ENCODE measurements around the gene PDZD2. TPM values are rescaled to one million over a fixed set of nuclear protein-coding genes. Genes with fewer than 3 reads are reported as not detected.

The PDZD2 gene
- total RNA-seq, 4 donors from 2014 or later = 13.7 to 26.7 (median 24.1) TPM

GRCh38 chr5:32022638-32023037, 383.7 kb downstream of the PDZD2 start:
- no peaks in the 10 kb centered on the region for H3K9me3 ChIP-seq
- DNase-seq = no peak
- intact Hi-C loops (cut with DNase I) = no loop called here
- H3K4me3 ChIP-seq = no peak overlapping the region
- H3K4me1 ChIP-seq = peaks cover 8 to 54% (median 22%) of the 10 kb centered on the region in 3 donors
- no peak for TF ChIP-seq POLR2A (IDR thresholded peaks at IDR 0.05)
- TF ChIP-seq CTCF (IDR thresholded peaks at IDR 0.05) = no peak
- no peaks in the 10 kb centered on the region for H3K36me3 ChIP-seq
- H3K27ac ChIP-seq = no peak overlapping the region
- no peaks in the 10 kb centered on the region for H3K27me3 ChIP-seq
- WGBS, 2 donors = 81% methylated on average over 2 of the region's 2 CpGs; no CpG with 5 or more reads in 1 of the 2 donors

GRCh38 chr5:32023816-32024215, 384.9 kb downstream of the PDZD2 start:
- 83 to 85% methylated on average over 7 to 8 of the region's 8 CpGs for WGBS, 2 donors
- no peaks in the 10 kb centered on the region for H3K36me3 ChIP-seq
- H3K4me1 ChIP-seq = peaks cover 7 to 54% (median 21%) of the 10 kb centered on the region in 3 donors
- TF ChIP-seq CTCF (IDR thresholded peaks at IDR 0.05) (no peak), POLR2A (IDR thresholded peaks at IDR 0.05) (no peak)
- no peak overlapping the region for H3K27ac ChIP-seq
- no peak overlapping the region for H3K4me3 ChIP-seq
- no peaks in the 10 kb centered on the region for H3K9me3 ChIP-seq
- no peak for DNase-seq
- intact Hi-C loops (cut with DNase I) = no loop called here
- no peaks in the 10 kb centered on the region for H3K27me3 ChIP-seq

- Histone ChIP-seq H3K4me1 (peaks cover 9 to 54% (median 23%) of the 10 kb centered on the region in 3 donors), H3K4me3 (no peak overlapping the region), H3K36me3 (no peaks in the 10 kb centered on the region), H3K27ac (no peak overlapping the region), H3K9me3 (no peaks in the 10 kb centered on the region), H3K27me3 (no peaks in the 10 kb centered on the region)
- no peak for TF ChIP-seq POLR2A (IDR thresholded peaks at IDR 0.05)
- no peak for TF ChIP-seq CTCF (IDR thresholded peaks at IDR 0.05)
- WGBS, 2 donors = 73 to 76% methylated on average over 2 of the region's 2 CpGs
- DNase-seq = no peak
- intact Hi-C loops (cut with DNase I) = no loop called here
Observed at GRCh38 chr5:32024751-32025150, 385.8 kb downstream of the PDZD2 start.

GRCh38 chr5:32027093-32027716, 388.3 kb downstream of the PDZD2 start:
- DNase-seq = no peak
- 46 to 66% methylated on average over 11 to 14 of the region's 14 CpGs for WGBS, 2 donors
- H3K36me3 ChIP-seq = no peaks in the 10 kb centered on the region
- H3K4me3 ChIP-seq = peak overlapping the region in 1 of 4 donors; percentile 4
- H3K27ac ChIP-seq = peak overlapping the region; percentile 46 to 82 (median 54)
- TF ChIP-seq CTCF (IDR thresholded peaks at IDR 0.05) (no peak), POLR2A (IDR thresholded peaks at IDR 0.05) (no peak)
- H3K4me1 ChIP-seq = peaks cover 9 to 56% (median 23%) of the 10 kb centered on the region in 3 donors
- no peaks in the 10 kb centered on the region for H3K9me3 ChIP-seq
- no peaks in the 10 kb centered on the region for H3K27me3 ChIP-seq
- intact Hi-C loops (cut with DNase I) = no loop called here

- H3K27ac ChIP-seq = peak overlapping the region; percentile 46 to 82 (median 54)
- intact Hi-C loops (cut with DNase I) = no loop called here
- H3K4me1 ChIP-seq = peaks cover 9 to 56% (median 23%) of the 10 kb centered on the region in 3 donors
- H3K27me3 ChIP-seq = no peaks in the 10 kb centered on the region
- no peaks in the 10 kb centered on the region for H3K9me3 ChIP-seq
- H3K4me3 ChIP-seq = peak overlapping the region in 1 of 4 donors; percentile 4
- TF ChIP-seq CTCF (IDR thresholded peaks at IDR 0.05) (no peak), POLR2A (IDR thresholded peaks at IDR 0.05) (no peak)
- WGBS, 2 donors = 14 to 15% methylated on average over 10 of the region's 10 CpGs
- no peak for DNase-seq
- no peaks in the 10 kb centered on the region for H3K36me3 ChIP-seq
Observed at GRCh38 chr5:32027717-32028458, 389.0 kb downstream of the PDZD2 start.
